ENCODE measurements around the gene RIPOR2.
"Not testable (repeated sequence)": the region's sequence is repeated elsewhere in the genome, so short reads cannot be mapped to it uniquely, and the experiment has no call there.

RIPOR2 gene

GRCh38 chr6:24901698-24902328 is 33.9 kb downstream of the RIPOR2 start:
- DNase-seq, result no peak

GRCh38 chr6:24900917-24901697 is 34.7 kb downstream of the RIPOR2 start:
- no peak for DNase-seq

GRCh38 chr6:24899997-24900325 is 35.8 kb downstream of the RIPOR2 start:
- DNase-seq, result no peak

GRCh38 chr6:24899136-24899996 is 36.4 kb downstream of the RIPOR2 start:
- DNase-seq, result no peak

GRCh38 chr6:24898676-24899075 is 37.1 kb downstream of the RIPOR2 start:
- DNase-seq, result no peak

GRCh38 chr6:24897186-24897585 is 38.6 kb downstream of the RIPOR2 start:
- DNase-seq, result no peak

- no peak for DNase-seq
These were observed 42.4 kb downstream of the RIPOR2 start for GRCh38 chr6:24893342-24893850.

- DNase-seq, result no peak
These were observed 44.8 kb downstream of the RIPOR2 start for GRCh38 chr6:24891004-24891403.

GRCh38 chr6:24890471-24890870 is 45.3 kb downstream of the RIPOR2 start:
- DNase-seq, result no peak

GRCh38 chr6:24888715-24889370 is 46.9 kb downstream of the RIPOR2 start:
- no peak for DNase-seq

GRCh38 chr6:24887545-24888140 is 48.1 kb downstream of the RIPOR2 start:
- no peak for DNase-seq

- peak; percentile 11 to 20 for DNase-seq
These were observed 52.1 kb downstream of the RIPOR2 start for GRCh38 chr6:24883618-24884017.

- no peak for DNase-seq
These were observed 52.8 kb downstream of the RIPOR2 start for GRCh38 chr6:24882835-24883555.

GRCh38 chr6:24882295-24882694 is 53.5 kb downstream of the RIPOR2 start:
- no peak for DNase-seq

- no peak for DNase-seq
These were observed 54.4 kb downstream of the RIPOR2 start for GRCh38 chr6:24881376-24881775.

GRCh38 chr6:24880451-24880850 is 55.3 kb downstream of the RIPOR2 start:
- DNase-seq, result no peak

GRCh38 chr6:24879351-24879750 is 56.4 kb downstream of the RIPOR2 start:
- no peak for DNase-seq

- not testable (repeated sequence) for DNase-seq
These were observed 58.0 kb downstream of the RIPOR2 start for GRCh38 chr6:24877747-24878146.

GRCh38 chr6:24876499-24877465 is 59.0 kb downstream of the RIPOR2 start:
- DNase-seq, result no peak

GRCh38 chr6:24875534-24875901 is 60.2 kb downstream of the RIPOR2 start:
- no peak for DNase-seq

All from activated CD4-positive, alpha-beta T cell treated with anti-CD3 and anti-CD28 coated beads, Interleukin-2, amount 50 U/mL, for 4 hours (primary cell).